GM19025 (cell line): ENCODE data around the gene PRAC1.

Source experiments
- ATAC-seq: cut with Tn5 transposase; IDR thresholded peaks from one replicate; pipeline ENCODE4 v1.9.1; 2021; ENCODE audit warnings: mild to moderate bottlenecking, low read depth, moderate library complexity; ENCODE audit not compliant: unreplicated experiment

The PRAC1 gene

GRCh38 chr17:48722201-48722907 lies at the start of gene PRAC1:
TSS of gene PRAC1 (minus strand) at chr17:48722518. CDS start at chr17:48722392, 126 bp downstream.
- no peak for ATAC-seq

DNA sequence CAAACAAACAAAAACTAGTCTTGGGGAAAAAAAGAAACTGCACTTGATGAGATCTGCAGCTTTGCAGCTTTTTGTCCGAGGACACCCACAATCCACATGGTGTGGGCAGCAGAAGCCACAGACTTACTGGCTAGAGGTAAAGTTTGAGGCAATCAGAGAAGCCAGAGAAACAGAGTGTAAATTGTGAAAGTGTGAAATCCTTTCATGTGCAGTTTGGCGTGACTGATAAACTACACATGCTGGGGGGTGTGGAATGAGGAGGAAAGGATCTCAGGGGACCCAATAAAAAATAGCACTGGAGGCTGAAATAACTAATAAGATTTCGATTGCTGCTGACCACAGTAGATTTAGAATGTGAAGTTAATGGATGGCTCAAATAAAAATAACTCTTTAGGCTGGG lies 48.6 kb upstream of the PRAC1 start:
- ATAC-seq = no peak

- ATAC-seq = no peak
Observed at GRCh38 chr17:48769009-48769675, 46.8 kb upstream of the PRAC1 start.

GRCh38 chr17:48767263-48767774 lies 45.0 kb upstream of the PRAC1 start:
- no peak for ATAC-seq

DNA sequence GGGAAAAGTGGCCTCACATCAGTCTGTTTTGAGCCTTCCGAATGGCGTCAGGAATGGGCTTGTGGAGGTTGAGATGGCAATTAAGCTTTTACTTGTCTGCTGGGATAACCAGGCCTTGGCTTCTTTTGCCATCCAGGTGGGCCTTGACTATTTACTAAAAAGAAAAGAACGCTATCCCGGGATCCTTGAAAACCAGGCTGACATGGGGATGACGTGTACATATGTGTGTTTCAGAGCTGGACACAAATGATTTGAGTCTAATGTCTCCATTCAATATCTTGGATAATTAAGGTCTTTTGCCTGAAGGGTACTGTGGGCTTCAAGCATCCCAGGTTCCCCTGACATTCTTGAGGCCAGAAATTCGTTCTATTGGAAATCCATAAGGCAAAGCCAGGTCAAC lies 38.8 kb upstream of the PRAC1 start:
- no peak for ATAC-seq

- no peak for ATAC-seq
Observed at GRCh38 chr17:48760411-48760810, 38.1 kb upstream of the PRAC1 start.

- ATAC-seq = no peak
Observed at GRCh38 chr17:48759288-48759687, 37.0 kb upstream of the PRAC1 start.

DNA sequence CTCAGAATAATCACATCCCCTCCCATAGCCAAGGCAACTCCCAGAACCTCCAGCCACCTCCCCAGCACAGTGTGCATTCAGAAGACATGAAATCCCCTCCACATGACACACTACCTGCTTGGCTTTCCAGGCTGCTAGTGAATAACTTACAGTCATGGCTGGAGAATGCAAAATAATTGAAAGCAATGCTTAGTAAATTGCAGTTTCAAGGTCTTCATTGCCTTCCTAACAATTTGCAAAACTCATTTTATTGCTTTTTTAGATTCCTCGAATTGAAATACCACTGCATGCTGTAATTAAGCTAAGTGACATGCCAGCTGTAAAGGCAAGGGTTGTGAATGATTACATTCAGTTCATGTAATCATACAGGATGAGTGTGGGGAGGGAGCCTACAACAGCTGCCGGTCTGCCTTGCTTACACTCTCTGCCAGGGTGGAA lies 35.2 kb upstream of the PRAC1 start:
- ATAC-seq = no peak

DNA sequence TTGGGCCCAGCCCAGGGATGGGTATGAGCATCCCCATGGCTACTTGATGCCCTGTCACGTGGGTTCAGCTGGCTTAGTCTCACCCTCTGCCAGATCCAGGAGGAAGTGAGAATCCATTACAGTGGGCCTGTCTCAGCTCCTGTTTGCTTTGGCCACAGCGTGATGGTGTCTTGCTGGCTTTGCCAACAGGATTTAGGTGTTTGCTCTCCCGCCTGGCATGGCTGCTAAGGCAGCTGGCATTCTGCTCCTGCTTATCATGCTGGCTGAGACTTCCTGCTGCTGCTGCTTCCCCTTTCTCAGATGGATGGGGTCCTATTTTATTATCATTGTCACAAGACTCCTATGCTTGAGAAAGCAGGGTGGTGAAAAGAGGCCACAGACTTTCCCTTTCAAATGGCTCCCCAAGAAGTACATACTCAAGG lies 34.5 kb upstream of the PRAC1 start:
- no peak for ATAC-seq

- no peak for ATAC-seq
Observed at GRCh38 chr17:48755356-48755755, 33.0 kb upstream of the PRAC1 start.

DNA sequence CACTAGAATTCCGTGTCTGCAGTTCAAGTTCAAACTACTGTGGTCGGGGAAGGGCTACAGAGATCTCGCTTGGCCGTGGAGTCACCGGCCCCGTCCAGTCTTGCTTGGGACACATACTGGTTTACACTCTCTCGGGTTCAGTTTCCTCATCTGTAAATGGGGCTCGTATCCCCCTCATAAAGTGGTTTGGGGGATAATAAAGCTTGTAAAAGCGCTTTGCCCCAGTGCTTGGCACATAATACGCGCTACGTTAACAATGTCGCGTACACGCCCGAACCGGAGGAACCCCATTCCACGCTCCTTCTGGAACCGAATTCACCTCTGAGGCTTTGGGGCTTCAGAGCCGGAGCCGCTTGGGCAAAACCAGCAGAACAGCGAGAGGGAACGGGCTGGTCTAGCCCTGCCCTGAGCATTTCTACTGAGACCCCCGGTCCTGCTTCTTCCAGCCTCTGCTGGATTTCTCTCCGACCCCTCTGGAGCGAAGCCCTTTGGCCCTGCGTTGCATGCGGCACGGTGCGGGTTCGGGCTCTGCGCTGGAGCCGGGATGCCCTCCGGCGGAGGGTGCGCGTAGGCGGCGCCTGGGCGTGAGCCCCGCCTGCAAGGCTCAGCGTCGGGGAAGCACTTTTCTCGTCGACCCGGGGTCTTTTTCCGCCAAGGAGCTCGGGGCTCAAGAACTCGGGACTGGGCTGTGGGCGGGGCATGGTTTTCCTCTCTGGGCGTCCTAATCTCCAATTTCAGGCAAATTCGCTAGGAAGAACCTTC lies 32.4 kb upstream of the PRAC1 start:
- no peak for ATAC-seq

DNA sequence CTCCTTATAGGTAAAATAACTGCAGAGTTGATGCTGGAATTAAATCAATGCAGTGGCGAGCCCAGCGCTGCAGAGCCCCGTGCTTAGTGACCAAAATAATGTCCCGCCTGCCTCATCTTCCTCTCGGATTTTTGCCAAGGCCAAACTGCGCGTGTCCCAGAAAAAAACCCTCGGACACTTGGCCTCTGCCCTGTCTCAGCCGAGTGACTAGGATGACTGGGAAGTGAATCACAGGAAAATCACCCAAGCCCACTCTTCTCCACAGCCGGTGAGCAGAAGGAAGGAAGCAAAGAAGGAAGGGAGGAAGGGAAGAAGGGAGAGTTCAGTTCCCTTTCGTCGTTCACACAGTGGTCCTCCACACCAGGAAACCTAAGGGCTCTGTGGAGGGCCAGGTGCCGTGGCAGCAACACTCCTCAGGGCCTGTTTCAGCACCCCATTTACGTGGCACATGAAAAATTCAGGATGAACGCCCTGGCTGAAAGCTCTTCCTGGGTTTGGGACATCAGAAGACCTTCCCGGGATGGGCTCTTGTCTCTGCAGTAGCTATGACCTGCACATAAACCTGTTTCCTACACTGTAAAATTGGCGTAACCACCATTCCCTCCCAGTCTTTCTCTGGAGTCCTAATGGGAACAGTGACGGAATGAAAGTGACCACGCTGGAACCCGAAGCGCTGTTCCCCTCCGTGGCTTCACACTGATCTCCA lies 31.6 kb upstream of the PRAC1 start:
- ATAC-seq = no peak

DNA sequence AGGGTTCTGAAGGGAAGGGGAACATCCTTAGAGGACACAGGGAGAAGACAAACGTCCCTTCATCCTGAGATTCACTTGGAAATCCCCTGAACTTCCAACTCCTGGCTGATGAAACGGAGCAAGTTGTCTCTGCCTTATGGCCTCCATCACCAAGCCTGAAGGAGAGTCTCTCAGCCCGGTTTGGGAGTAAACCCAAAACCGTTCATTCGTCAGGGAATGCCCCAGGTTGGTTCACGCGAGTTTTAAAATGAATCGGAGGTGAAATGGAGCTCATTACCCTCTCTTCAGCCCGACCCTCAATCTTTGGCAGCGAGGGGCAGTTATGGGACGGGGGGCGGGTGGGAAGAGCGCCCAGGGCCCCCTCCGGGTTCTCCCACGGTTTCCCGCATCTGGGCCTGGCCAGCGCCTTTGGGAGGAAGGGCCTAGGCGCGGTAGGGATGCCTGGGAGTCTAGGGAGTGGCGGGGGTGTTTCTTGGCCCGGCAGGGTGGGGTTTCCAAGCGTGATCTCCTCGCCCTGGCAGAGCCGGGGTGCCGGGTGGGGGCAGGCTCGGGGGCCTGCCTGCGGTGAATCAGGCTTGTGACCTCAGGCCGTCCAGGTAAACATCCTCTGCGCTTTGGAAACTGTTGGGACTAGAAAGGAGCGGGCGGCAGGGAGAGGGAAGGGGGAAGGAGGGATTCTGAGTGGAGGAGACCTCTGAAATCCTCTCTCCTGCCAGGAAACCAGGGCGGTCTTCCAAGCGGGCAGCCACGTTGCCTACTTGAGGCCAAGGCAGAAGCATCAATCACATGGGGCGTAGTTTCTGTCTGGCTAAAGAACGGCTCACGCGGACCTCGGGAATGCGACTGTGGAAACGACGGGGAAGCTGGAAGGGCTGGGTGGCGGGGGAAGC lies 30.3 kb upstream of the PRAC1 start:
- no peak for ATAC-seq

GRCh38 chr17:48751733-48752398 lies 29.5 kb upstream of the PRAC1 start:
- no peak for ATAC-seq

- ATAC-seq = no peak
Observed at GRCh38 chr17:48751172-48751571, 28.9 kb upstream of the PRAC1 start.

DNA sequence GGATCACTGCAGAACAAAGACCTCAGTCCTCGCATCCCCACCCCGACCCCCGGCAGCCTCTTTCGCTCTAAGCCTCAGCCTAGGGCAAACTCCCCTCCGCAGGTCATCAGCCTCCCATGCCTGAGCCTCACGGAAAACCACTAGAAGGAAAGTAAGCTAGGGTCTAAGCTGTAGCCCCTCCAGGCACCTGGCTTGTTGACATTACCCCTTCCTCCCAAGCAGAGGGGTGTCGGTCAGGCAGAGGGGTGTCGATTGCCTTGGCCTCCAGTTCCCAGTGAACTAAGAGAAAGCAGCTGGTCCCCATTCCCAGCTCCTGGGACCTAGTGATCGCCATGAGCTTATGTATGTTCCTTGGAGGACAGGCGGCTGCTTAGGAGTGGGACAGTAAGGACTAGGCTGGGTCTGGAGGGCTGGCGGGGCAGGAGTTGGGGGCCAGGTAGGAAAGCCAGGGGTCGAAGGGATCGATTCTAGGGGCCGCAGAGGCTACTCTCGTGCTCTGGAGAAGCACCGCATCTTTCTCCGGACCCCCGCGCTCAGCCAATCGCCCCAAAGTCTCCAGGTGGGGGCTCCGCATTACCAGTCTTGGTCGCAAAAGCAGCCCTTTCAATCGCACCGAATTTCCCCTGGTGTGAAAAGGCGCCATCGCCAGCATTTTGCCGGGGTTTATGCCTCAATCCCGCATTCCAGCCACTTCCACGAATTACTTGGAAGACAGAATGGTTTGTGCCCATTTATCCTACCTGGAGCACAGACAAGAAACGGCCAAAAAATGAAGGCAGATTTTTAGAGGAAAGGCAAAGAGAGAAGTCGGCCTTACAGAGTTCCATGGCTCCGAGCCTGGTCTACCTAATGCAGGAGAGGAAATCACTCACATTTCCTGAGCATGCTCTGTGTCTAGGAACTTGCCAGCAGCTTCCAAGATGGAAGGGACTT lies 27.6 kb upstream of the PRAC1 start:
- no peak for ATAC-seq

DNA sequence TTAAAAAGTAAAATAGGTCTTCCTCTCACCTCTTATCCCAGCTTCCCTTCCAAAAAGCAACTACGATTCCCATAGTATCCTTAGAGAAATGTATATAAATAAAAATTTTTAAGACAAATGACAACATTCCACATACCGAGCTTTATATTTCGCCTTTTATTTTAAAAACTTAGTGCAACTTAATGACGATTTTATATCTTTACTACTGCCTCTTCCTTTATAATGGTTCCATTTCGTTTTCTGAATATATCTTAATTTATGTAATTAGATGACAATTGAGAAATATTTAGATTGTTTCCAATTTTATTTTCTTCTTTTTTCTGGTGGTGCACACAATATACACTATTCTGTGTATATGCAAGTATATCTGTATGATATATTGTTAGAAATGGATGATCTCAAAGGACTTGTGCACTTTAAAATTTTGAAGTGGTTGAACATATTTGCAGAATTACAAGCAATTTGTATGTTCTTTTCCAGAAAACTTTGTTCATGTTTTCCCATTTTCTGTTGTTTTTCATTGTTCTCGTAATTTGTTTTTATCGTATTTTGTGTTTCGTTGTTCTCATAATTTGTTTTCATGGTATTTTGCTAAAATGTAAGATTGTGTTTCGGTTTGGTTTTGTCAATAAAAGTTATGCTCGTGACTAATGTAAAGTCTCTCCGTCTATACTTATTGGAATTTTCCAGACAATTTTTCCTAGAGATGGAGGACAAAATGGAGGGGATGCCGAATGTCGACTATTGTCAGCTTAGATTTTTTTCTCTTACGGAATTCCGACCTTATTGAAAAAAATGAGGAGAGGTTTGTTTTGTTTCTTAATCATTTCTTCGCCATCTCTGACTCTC lies 26.6 kb upstream of the PRAC1 start:
- no peak for ATAC-seq
